GM10266 (cell line): Measurements from ENCODE around the gene HEPHL1.

ENCODE experiments used
- DNase-seq: peaks from one replicate; pipeline ENCODE4 v3.0.0; 2012; ENCODE audit errors: extremely low spot score
- CTCF ChIP-seq: IDR thresholded peaks from 2 replicates; pipeline ENCODE4 v1.5.1; 2012; ENCODE audit warnings: mild to moderate bottlenecking, low read depth; ENCODE audit not compliant: control insufficient read depth, insufficient read depth; ENCODE audit errors: missing control alignments

HEPHL1 gene

GRCh38 chr11:94024547-94024946 is 3.4 kb downstream of the HEPHL1 start:
- TF ChIP-seq CTCF, result no peak
- no peak for DNase-seq

- no peak for DNase-seq
- TF ChIP-seq CTCF, result no peak
Observed at GRCh38 chr11:94025690-94026394, 4.7 kb downstream of the HEPHL1 start.

- no peak for TF ChIP-seq CTCF
- no peak for DNase-seq
Observed at GRCh38 chr11:94027210-94027609, 6.1 kb downstream of the HEPHL1 start.

GRCh38 chr11:94028436-94028835 is 7.3 kb downstream of the HEPHL1 start:
- TF ChIP-seq CTCF, result no peak

GRCh38 chr11:94030059-94030458 is 8.9 kb downstream of the HEPHL1 start:
- TF ChIP-seq CTCF, result no peak
- no peak for DNase-seq

More at GRCh38 chr11:94028436-94028835, 7.3 kb downstream of the HEPHL1 start:
- DNase-seq, result no peak

GRCh38 chr11:94031625-94032024 is 10.5 kb downstream of the HEPHL1 start:
- no peak for DNase-seq
- no peak for TF ChIP-seq CTCF

- no peak for DNase-seq
- no peak for TF ChIP-seq CTCF
Observed at GRCh38 chr11:94032066-94032465, 10.9 kb downstream of the HEPHL1 start.
